Vagina (tissue), 2 donors: ENCODE results near the gene SVIL. TPM values are rescaled to one million over a fixed set of nuclear protein-coding genes. Genes with fewer than 3 reads are reported as not detected.

Experiments
- DNase-seq, 2 donors: peaks; one replicate each; pipeline ENCODE4 v3.0.0-alpha.2; 2017; ENCODE audit errors: extremely low spot score in 2 of 2
- H3K27ac ChIP-seq: fragments of 200-600 bp; sonication (generic); one replicate; pipeline ENCODE4 v1.5.1; 2019
- H3K27me3 ChIP-seq: fragments of 200-600 bp; sonication (generic); one replicate; pipeline ENCODE4 v1.5.1; 2019
- H3K36me3 ChIP-seq, 2 donors: fragments of 200-600 bp; sonication (generic); one replicate each; pipeline ENCODE4 v1.5.1; 2017 to 2019
- H3K4me1 ChIP-seq: fragments of 200-600 bp; sonication (generic); one replicate; pipeline ENCODE4 v1.5.1; 2019
- H3K4me3 ChIP-seq, 2 donors: fragments of 200-600 bp; sonication (generic); 1 replicate in 1 of 2; 2 replicates in 1 of 2; pipeline ENCODE4 v1.5.1; 2016 to 2019
- H3K9me3 ChIP-seq: fragments of 200-600 bp; sonication (generic); one replicate; pipeline ENCODE4 v1.5.1; 2019
- CTCF ChIP-seq, 3 experiments: fragments of 450-650 bp in 2 of 3; fragments of 200-600 bp in 1 of 3; sonication (generic) in 1 of 3; IDR thresholded peaks; one replicate each; pipeline ENCODE4 v1.5.1; 2017 to 2019; ENCODE audit warnings: antibody characterized with exemption in 3 of 3, mild to moderate bottlenecking in 2 of 3, moderate library complexity in 2 of 3
- POLR2A ChIP-seq, 2 donors: fragments of 450-650 bp; IDR thresholded peaks; one replicate each; pipeline ENCODE4 v1.6.1; 2017; ENCODE audit warnings: antibody characterized with exemption in 2 of 2, mild to moderate bottlenecking in 2 of 2, moderate library complexity in 2 of 2
- POLR2AphosphoS5 ChIP-seq, 2 donors: sonication (generic); formaldehyde crosslinking; IDR thresholded peaks; one replicate each; pipeline ENCODE4 v1.9.0; 2017; ENCODE audit warnings: antibody characterized with exemption in 2 of 2, mild to moderate bottlenecking in 2 of 2, low read depth in 1 of 2; ENCODE audit not compliant: insufficient read depth in 1 of 2
- intact Hi-C: fragments of 100-400 bp; cut with DNase I; formaldehyde crosslinking; loops from one replicate; pipeline ENCODE4 v1.15.1; 2023
- total RNA-seq: library from RNA; depleted of rRNA; stranded (reverse); fragments of >200 nt; gene quantifications from one replicate; pipeline ENCODE4 v1.2.3, GENCODE V29; 2016

Gene SVIL
- total RNA-seq, 1 donor from 2014 or later: 111 TPM

GRCh38 chr10:29657719-29658274 is 23.0 kb upstream of the SVIL start:
- Histone ChIP-seq H3K4me3 (no peak overlapping the region), H3K27me3 (no peaks in the 10 kb centered on the region), H3K9me3 (no peaks in the 10 kb centered on the region), H3K36me3 (peaks cover 0 to 8% of the 10 kb centered on the region in 2 donors), H3K4me1 (peaks cover 48% of the 10 kb centered on the region), H3K27ac (peak overlapping the region; percentile 75)
- TF ChIP-seq CTCF (IDR thresholded peaks at IDR 0.05) (no peak), POLR2A (IDR thresholded peaks at IDR 0.05) (no peak), POLR2AphosphoS5 (IDR thresholded peaks at IDR 0.05; ENCODE audit: insufficient read depth in 1 of 2, low read depth in 1 of 2) (no peak)
- intact Hi-C loops: no loop called here
- no peak for DNase-seq

- Histone ChIP-seq H3K36me3 (peaks cover 0 to 8% of the 10 kb centered on the region in 2 donors), H3K27me3 (no peaks in the 10 kb centered on the region), H3K4me1 (peaks cover 42% of the 10 kb centered on the region), H3K4me3 (no peak overlapping the region), H3K27ac (no peak overlapping the region), H3K9me3 (no peaks in the 10 kb centered on the region)
- TF ChIP-seq CTCF (IDR thresholded peaks at IDR 0.05) (no peak), POLR2AphosphoS5 (IDR thresholded peaks at IDR 0.05; ENCODE audit: insufficient read depth in 1 of 2, low read depth in 1 of 2) (no peak), POLR2A (IDR thresholded peaks at IDR 0.05) (no peak)
- DNase-seq: no peak
- intact Hi-C loops: no loop called here
Measured at GRCh38 chr10:29656451-29656992, 21.8 kb upstream of the SVIL start.

GRCh38 chr10:29652192-29652591 is 17.4 kb upstream of the SVIL start:
- H3K36me3 ChIP-seq: peaks cover 0 to 8% of the 10 kb centered on the region in 2 donors
- no peaks in the 10 kb centered on the region for H3K27me3 ChIP-seq
- no peak for DNase-seq

GRCh38 chr10:29651767-29652166 is 17.0 kb upstream of the SVIL start:
- no peak for DNase-seq
- no peaks in the 10 kb centered on the region for H3K9me3 ChIP-seq
- H3K4me3 ChIP-seq: no peak overlapping the region
- no peak for TF ChIP-seq POLR2AphosphoS5 (IDR thresholded peaks at IDR 0.05; ENCODE audit: insufficient read depth in 1 of 2, low read depth in 1 of 2)
- no peak for TF ChIP-seq CTCF (IDR thresholded peaks at IDR 0.05)
- no peak for TF ChIP-seq POLR2A (IDR thresholded peaks at IDR 0.05)
- no peak overlapping the region for H3K27ac ChIP-seq
- intact Hi-C loops: no loop called here
- peaks cover 25% of the 10 kb centered on the region for H3K4me1 ChIP-seq
- peaks cover 0 to 4% of the 10 kb centered on the region in 2 donors for H3K36me3 ChIP-seq
- no peaks in the 10 kb centered on the region for H3K27me3 ChIP-seq

More at GRCh38 chr10:29652192-29652591, 17.4 kb upstream of the SVIL start:
- no peak overlapping the region for H3K27ac ChIP-seq
- H3K9me3 ChIP-seq: no peaks in the 10 kb centered on the region
- no peak overlapping the region for H3K4me3 ChIP-seq
- TF ChIP-seq POLR2A (IDR thresholded peaks at IDR 0.05) (no peak), POLR2AphosphoS5 (IDR thresholded peaks at IDR 0.05; ENCODE audit: insufficient read depth in 1 of 2, low read depth in 1 of 2) (no peak), CTCF (IDR thresholded peaks at IDR 0.05) (no peak)
- intact Hi-C loops: no loop called here
- H3K4me1 ChIP-seq: peaks cover 22% of the 10 kb centered on the region

DNA sequence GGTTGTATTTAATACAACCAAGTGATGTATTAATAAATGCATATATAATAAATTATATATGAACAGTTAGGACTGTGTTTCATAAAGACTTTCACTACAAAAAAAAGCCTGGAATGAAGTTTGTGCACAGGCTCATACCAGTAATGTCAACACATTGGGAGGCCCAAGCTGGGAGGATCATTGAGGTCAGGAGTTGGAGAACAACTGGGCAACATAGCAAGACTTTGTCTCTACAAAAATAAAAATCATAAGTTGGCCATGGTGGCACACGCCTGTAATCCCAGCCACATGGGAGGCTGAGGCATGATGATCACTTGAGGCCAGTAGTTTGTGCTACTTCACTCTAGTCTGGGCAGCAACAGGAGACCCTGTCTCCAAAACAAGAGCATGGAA is 15.8 kb upstream of the SVIL start:
- no peaks in the 10 kb centered on the region for H3K36me3 ChIP-seq
- no peak for DNase-seq
- no peaks in the 10 kb centered on the region for H3K9me3 ChIP-seq
- no peak overlapping the region for H3K27ac ChIP-seq
- no peak overlapping the region for H3K4me3 ChIP-seq
- H3K27me3 ChIP-seq: no peaks in the 10 kb centered on the region
- intact Hi-C loops: no loop called here
- H3K4me1 ChIP-seq: peaks cover 37% of the 10 kb centered on the region
- TF ChIP-seq POLR2AphosphoS5 (IDR thresholded peaks at IDR 0.05; ENCODE audit: insufficient read depth in 1 of 2, low read depth in 1 of 2) (no peak), POLR2A (IDR thresholded peaks at IDR 0.05) (no peak), CTCF (IDR thresholded peaks at IDR 0.05) (no peak)
